Adipocyte (in vitro differentiated cells): ENCODE results near the gene HSPA1L.
"Not testable (repeated sequence)": the region's sequence is repeated elsewhere in the genome, so short reads cannot be mapped to it uniquely, and the experiment has no call there.

Source experiments
- DNase-seq: peaks from one replicate; pipeline ENCODE4 v3.0.0-alpha.2; 2015; ENCODE audit warnings: low read depth
- H3K27me3 ChIP-seq: replicated peaks from 2 replicates; pipeline ENCODE4 v1.7.0; 2013; ENCODE audit warnings: mild to moderate bottlenecking, low read length, moderate library complexity; ENCODE audit not compliant: control insufficient read depth, insufficient read depth
- H3K36me3 ChIP-seq: 2 replicates; pipeline ENCODE4 v1.7.0; 2013; ENCODE audit warnings: low read length, mild to moderate bottlenecking, moderate library complexity; ENCODE audit not compliant: control insufficient read depth, insufficient read depth, severe bottlenecking
- H3K4me1 ChIP-seq: 2 replicates; pipeline ENCODE4 v1.7.0; 2013; ENCODE audit warnings: mild to moderate bottlenecking, low read length, moderate library complexity; ENCODE audit not compliant: control insufficient read depth, insufficient read depth
- H3K4me3 ChIP-seq: 2 replicates; pipeline ENCODE4 v1.7.0; 2013; ENCODE audit warnings: mild to moderate bottlenecking, low read length, moderate library complexity
- H3K9ac ChIP-seq: 2 replicates; pipeline ENCODE4 v1.7.0; 2013; ENCODE audit warnings: mild to moderate bottlenecking, low read length, moderate library complexity
- H3K9me3 ChIP-seq: 2 replicates; pipeline ENCODE4 v1.7.0; 2013; ENCODE audit warnings: mild to moderate bottlenecking, low read length, moderate library complexity; ENCODE audit not compliant: control insufficient read depth

HSPA1L gene

DNA sequence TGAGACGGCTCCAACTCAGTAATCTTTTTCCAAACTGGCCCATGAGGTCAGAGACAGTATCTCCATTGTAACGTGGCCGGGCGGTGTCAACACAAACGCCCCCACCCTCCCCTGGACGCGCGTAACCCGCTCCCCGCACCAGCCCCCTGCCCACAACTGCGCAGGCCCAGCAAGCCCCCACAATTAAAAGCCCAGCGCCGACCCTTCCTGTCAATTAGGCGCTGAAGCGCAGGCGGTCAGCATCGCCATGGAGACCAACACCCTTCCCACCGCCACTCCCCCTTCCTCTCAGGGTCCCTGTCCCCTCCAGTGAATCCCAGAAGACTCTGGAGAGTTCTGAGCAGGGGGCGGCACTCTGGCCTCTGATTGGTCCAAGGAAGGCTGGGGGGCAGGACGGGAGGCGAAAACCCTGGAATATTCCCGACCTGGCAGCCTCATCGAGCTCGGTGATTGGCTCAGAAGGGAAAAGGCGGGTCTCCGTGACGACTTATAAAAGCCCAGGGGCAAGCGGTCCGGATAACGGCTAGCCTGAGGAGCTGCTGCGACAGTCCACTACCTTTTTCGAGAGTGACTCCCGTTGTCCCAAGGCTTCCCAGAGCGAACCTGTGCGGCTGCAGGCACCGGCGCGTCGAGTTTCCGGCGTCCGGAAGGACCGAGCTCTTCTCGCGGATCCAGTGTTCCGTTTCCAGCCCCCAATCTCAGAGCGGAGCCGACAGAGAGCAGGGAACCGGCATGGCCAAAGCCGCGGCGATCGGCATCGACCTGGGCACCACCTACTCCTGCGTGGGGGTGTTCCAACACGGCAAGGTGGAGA is at the start of gene HSPA1L, which contains the start of gene HSPA1A:
Gene HSPA1L, minus strand, starts transcription at position 259 of the 814 bp plus-strand sequence. CDS start 3,311 bp downstream, outside the sequence.
Gene HSPA1A, plus strand, starts transcription at position 519 of the 814 bp plus-strand sequence. Its CDS starts 214 bp downstream, at position 733.
- Histone ChIP-seq H3K9me3 (no peaks in the 10 kb centered on the region), H3K9ac (peak within 1 kb of the TSS; percentile 91), H3K27me3 (no peaks in the 10 kb centered on the region), H3K4me1 (peaks cover 32% of the 10 kb centered on the region), H3K36me3 (no peaks in the 10 kb centered on the region), H3K4me3 (peak within 1 kb of the TSS; percentile 90)
- DNase-seq, result peak; percentile 97

DNA sequence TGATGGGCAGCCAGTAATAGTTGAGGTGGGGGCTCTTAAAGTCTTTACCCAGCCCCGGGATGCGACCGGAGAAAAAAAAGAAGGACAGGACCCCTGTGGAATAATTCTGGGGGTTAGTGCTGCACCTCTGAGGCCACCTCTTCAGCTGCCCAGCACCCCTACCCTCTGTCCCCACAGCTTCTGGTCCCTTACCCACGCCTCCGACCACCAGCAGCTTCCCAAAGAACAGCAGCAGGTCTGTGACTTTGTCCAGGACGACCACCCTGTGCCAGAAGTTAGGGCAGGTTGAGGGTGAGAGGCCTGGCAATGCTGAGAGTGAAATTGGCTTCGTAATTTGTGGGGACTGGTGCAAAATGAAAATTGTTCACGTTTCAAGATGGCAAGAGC is 49.7 kb upstream of the HSPA1L start:
- H3K9me3 ChIP-seq, result no peaks in the 10 kb centered on the region
- peaks cover 14% of the 10 kb centered on the region for H3K4me1 ChIP-seq
- no peak for DNase-seq
- peaks cover 15% of the 10 kb centered on the region for H3K36me3 ChIP-seq
- peaks cover 7% of the 10 kb centered on the region for H3K27me3 ChIP-seq
- peak overlapping the region; percentile 76 for H3K9ac ChIP-seq
- H3K4me3 ChIP-seq, result no peak overlapping the region

DNA sequence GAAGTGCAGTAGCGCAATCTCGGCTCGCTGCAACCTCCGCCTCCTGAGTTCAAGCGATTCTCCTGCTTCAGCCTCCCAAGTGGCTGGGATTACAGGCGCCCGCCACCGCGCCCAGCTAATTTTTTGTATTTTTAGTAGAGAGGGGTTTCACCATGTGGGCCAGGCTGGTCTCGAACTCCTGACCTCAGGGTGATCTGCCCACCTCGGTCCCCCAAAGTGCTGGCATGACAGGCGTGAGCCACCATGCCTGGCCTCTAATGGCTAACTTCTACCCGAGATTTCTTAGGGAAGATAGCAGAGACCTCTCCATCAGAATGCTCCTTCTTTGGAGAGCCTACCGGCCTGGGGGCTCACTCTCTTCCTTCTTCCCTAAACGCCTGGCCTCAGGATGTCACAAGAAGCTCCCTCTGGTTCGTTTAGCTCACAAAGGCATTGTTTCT is 49.1 kb upstream of the HSPA1L start:
- peaks cover 22% of the 10 kb centered on the region for H3K36me3 ChIP-seq
- H3K9me3 ChIP-seq, H3K27me3 ChIP-seq, DNase-seq: not testable (repeated sequence)
- peak overlapping the region; percentile 76 for H3K9ac ChIP-seq
- H3K4me1 ChIP-seq, result peaks cover 14% of the 10 kb centered on the region
- H3K4me3 ChIP-seq, result peak overlapping the region; percentile 85

DNA sequence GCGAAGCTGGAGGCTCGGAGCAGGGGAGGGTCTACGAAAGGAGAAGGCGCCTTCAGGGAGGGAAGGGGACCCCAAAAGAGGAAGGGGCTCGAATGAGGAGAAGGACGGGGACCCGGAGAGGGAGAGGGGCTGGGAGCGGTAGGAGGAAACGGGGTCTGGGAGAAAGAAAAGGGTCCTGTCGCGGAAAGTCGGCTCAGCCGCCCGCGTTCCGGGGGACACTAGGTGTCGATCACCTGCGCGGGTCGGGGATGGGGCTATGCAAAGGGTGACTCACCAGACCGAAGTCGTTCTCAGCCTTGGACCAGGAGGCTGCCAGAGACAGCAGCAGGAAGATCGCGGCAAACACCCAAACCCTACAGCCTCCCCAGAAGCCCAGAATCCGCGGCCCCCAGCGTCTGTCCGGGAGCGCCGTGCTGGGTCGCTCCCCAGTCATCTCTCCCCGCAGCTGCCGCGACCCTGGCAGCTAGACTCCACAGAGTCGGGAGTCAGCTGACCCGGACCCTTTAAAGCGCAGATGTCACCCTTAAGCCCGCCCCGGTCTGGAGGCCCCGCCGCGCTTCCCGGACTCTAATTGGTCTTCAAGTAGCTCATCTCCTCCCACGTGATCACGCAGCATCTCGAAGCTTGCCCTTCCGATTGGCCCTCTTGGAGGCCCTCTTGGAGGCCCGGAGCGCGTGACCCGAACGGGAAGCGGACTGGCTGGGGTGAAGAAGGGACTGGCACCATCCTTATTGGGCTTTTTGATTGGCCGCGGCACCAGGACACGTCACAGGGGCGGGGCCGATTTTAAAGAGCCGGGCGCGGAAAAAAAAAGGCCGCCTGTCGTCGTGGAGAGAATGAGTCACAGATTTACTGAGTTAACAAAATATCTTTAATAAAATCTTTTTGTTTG is 47.5 kb upstream of the HSPA1L start, which contains the start of gene NEU1:
Gene NEU1, minus strand, starts transcription at position 478 of the 892 bp plus-strand sequence. Its CDS starts 45 bp downstream, at position 433.
- peaks cover 31% of the 10 kb centered on the region for H3K36me3 ChIP-seq
- H3K27me3 ChIP-seq, result no peaks in the 10 kb centered on the region

DNA sequence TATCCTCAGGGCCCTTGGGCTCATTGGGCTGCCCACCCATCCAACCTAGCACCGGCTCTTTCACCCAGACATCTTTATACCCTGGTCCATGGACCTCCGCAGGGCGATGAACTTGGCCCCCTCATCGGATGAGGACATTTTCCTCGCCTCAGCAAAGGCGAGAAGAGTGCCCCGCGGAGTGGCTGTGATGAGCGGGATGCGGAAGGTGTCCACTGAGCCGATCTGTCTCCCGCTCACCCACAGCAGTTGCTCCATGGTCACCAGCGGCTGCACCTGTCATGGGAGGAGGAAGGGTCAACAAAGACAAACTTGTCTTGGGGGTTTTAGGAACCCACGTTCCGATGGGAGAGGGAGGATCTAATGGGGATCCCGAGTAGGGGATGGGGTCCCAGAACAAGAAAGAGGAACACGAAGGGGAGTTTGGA is 46.8 kb upstream of the HSPA1L start:
- Histone ChIP-seq H3K4me1 (peaks cover 14% of the 10 kb centered on the region), H3K9me3 (no peaks in the 10 kb centered on the region), H3K36me3 (peaks cover 38% of the 10 kb centered on the region), H3K27me3 (no peaks in the 10 kb centered on the region), H3K4me3 (peak overlapping the region; percentile 86), H3K9ac (peak overlapping the region; percentile 85)
- peak; percentile 11 for DNase-seq

More for the DNA sequence above, 47.5 kb upstream of the HSPA1L start, which contains the start of gene NEU1:
- peak within 1 kb of the TSS; percentile 86 for H3K4me3 ChIP-seq
- H3K4me1 ChIP-seq, result peaks cover 14% of the 10 kb centered on the region
- DNase-seq, result peak; percentile 100
- peak within 1 kb of the TSS; percentile 85 for H3K9ac ChIP-seq
- no peaks in the 10 kb centered on the region for H3K9me3 ChIP-seq

DNA sequence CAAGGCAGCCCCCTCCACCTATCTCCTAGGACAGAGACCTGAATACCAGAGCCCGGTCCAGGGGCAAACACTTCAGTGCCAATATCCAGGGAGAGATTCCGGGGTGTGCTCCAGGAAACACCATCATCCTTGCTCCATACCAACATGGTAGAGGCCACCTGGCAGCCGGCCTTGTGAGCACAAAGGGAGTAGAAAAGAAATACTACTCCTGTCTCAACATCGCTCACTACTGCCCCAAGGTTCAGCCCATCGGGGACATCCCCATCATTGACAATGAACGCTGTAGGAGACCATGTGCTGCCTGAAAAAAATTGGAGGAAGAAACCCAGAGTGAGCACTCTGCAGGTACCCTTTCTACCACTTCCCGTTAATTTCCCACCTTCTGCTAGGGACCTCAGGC is 46.1 kb upstream of the HSPA1L start:
- Histone ChIP-seq H3K9me3 (no peaks in the 10 kb centered on the region), H3K4me1 (peaks cover 14% of the 10 kb centered on the region), H3K9ac (no peak overlapping the region), H3K36me3 (peaks cover 38% of the 10 kb centered on the region), H3K4me3 (no peak overlapping the region), H3K27me3 (no peaks in the 10 kb centered on the region)
- no peak for DNase-seq

DNA sequence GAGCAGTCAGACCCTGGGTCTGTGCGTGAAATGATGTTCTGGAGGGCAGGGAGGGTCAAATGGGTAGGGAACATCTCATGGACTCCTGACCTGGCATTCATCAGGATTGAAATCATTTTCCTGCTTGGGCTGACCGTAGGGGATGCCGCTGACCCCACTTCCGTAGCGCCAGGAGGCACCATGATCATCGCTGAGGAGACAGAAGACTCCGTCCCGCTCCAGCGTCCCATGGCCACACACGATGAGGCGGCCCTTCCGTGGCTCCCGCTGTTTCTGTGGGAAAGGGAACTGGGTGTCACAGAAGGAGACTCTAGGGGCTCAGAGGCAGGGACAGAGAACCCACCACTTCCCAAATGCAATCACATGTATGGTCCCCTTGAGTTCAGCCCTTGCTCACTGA is 45.3 kb upstream of the HSPA1L start:
- Histone ChIP-seq H3K36me3 (peaks cover 38% of the 10 kb centered on the region), H3K9ac (no peak overlapping the region), H3K4me1 (peaks cover 14% of the 10 kb centered on the region), H3K4me3 (no peak overlapping the region), H3K9me3 (no peaks in the 10 kb centered on the region), H3K27me3 (no peaks in the 10 kb centered on the region)
- DNase-seq, result no peak

DNA sequence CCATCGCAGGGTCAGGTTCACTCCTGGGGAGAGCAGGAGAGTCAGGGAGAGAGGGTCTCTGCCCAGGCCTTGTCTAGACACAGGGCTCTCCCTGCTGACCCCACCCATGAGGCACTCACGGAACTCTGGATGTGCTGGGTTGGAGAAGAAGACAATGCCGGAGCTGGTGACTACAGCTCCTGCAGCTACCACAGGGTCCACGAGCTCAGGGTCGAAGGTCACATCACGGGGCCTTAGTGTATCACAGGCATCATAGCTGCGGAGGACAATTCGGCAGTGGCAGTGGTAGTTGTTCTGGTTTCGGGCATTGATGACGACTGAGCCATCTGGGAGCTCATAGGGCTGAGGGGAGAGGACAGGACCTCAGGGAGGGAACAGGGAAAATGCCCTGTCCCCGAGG is 44.8 kb upstream of the HSPA1L start:
- Histone ChIP-seq H3K36me3 (peaks cover 38% of the 10 kb centered on the region), H3K4me1 (peaks cover 14% of the 10 kb centered on the region), H3K27me3 (no peaks in the 10 kb centered on the region), H3K9ac (no peak overlapping the region), H3K9me3 (no peaks in the 10 kb centered on the region), H3K4me3 (no peak overlapping the region)
- no peak for DNase-seq

DNA sequence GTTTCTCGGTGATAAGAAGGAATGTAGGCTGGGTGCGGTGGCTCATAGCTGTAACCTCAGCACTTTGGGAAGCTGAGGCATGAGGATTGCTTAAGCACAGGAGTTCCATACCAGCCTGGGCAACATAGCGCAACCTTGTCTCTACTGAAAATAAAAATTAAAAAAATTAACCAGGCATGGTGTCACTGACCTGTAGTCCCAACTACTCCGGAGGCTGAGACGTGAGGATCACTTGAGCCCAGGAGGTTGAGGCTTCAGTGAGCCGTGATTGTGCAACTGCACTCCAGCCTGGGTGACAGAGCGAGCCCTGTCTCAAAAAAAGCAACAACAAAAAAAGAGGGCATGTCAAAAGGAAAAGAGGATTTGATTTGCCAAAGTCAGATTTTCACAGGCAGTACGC is 43.6 kb upstream of the HSPA1L start:
- DNase-seq, result no peak
- peaks cover 14% of the 10 kb centered on the region for H3K4me1 ChIP-seq
- peaks cover 38% of the 10 kb centered on the region for H3K36me3 ChIP-seq

DNA sequence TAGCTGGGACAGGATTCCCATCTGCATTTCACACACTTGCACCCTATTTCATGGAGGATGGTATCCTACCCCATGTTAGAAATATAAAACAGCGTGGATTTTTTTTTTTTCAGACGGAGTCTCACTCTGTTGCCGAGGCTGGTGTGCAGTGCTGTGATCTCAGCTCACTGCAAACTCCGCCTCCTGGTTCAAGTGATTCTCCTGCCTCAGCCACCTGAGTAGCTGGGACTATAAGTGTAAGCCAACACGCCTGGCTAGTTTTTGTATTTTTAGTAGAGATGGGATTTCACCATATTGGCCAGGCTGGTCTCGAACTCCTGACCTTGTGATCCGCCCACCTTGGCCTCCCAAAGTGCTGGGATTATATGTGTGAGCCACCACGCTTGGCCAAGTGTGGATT is 42.7 kb upstream of the HSPA1L start:
- H3K36me3 ChIP-seq, result peaks cover 38% of the 10 kb centered on the region
- not testable (repeated sequence) for DNase-seq, H3K27me3 ChIP-seq, H3K4me3 ChIP-seq, H3K9me3 ChIP-seq, H3K9ac ChIP-seq, H3K4me1 ChIP-seq

More for the DNA sequence above, 43.6 kb upstream of the HSPA1L start:
- H3K4me3 ChIP-seq, result no peak overlapping the region
- H3K9ac ChIP-seq, result no peak overlapping the region
- H3K27me3 ChIP-seq, result no peaks in the 10 kb centered on the region
- no peaks in the 10 kb centered on the region for H3K9me3 ChIP-seq
